GM18861 (cell line): ENCODE measurements around the gene OR13D1.
"Not testable (repeated sequence)": the region's sequence is repeated elsewhere in the genome, so short reads cannot be mapped to it uniquely, and the experiment has no call there.

Source experiments
- ATAC-seq: cut with Tn5 transposase; IDR thresholded peaks from one replicate; pipeline ENCODE4 v1.9.1; 2021; ENCODE audit not compliant: unreplicated experiment

The OR13D1 gene

DNA sequence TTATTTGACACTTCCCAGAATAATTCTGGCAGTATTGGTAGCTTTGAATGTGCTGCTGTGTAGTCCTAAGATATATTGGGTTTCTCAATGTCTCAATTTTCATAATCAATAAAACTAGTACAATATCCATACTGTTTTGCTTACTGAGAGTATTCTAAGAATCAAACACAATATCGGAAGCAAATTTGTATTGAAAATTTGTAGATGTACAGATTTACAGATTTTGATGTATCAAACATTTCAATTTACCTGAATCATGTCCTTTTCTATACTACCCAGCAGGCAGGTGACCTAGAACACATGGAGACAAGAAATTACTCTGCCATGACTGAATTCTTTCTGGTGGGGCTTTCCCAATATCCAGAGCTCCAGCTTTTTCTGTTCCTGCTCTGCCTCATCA, at the start of gene OR13D1:
TSS of gene OR13D1 (plus strand) at position 301 of the 400 bp plus-strand sequence. CDS start at position 301, 0 bp downstream.
- ATAC-seq: no peak

- ATAC-seq: no peak
Observed at GRCh38 chr9:104658496-104659195, 35.7 kb upstream of the OR13D1 start.

DNA sequence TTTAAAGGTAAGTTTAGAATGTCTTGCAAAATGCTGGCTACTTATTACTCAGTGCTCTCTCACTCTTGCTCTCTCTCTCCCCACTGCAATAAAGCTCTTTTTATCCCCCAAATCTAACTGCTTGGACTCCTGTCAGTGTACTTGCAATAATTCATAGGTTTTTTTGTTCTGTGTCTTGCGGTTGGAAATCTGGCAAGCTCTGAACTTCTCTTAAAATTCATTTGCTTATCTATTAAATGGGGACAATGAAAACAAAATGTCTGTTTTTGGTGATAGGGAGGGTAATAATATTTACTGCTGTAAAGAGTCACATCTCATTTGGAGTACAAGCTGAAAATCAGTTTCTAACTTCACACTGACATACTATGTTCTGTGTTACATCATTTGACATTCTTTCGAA, 18.7 kb upstream of the OR13D1 start:
- ATAC-seq: no peak

DNA sequence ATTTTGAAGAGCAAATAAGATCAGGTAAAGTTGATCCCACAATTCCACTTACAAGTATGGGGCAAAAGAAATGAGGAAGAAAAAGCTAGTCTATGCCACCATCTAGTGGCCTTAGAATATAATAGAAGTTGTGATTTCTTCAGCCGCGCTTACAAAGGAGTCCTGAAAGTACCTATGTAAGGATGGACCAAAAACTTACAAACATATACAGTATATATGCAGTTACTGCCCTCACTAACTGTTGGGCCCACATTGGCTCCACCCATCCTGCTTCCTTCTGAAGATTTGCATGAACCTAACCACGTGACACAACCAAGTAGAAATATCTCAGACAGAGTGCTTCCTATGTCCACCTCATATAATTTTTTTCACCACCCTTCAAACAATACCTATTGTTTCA, 11.7 kb upstream of the OR13D1 start:
- peak; percentile 75 for ATAC-seq

DNA sequence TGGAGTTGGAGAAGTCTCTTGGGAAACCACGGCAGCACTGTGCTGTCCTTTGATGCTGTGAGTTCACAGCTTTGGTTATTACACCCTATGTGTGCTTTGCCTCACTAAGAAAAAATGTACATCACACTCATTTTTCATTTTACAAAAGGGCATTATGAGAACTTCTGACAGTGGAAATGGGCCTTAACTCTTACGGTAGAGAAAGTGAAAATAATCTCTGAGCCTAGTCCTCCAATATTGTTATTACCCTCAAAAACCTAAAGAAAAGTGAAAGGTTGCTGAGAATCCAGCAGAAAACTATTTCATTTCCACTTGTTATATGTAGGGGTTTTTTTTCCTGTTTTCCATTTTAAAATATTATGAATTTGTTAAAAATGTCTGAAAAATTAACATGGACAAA, 8.2 kb upstream of the OR13D1 start:
- ATAC-seq: no peak

GRCh38 chr9:104700306-104700705, 6.0 kb downstream of the OR13D1 start:
- no peak for ATAC-seq

DNA sequence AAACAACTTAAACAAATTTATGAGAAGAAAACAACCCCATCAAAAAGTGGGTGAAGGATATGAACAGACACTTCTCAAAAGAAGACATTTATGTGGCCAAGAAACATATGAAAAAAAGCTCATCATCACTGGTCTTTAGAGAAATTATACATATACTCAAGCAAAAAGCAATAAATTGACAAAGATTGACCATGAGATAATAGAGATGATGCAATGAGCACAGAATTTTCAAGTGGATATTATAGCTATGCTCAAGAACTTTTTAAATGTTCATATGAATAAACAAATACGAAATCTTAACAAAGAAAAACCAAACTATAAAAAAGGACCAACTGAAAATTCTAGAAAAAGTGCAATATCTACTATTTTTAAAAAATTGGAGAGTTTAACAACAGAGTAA, 14.4 kb downstream of the OR13D1 start:
- ATAC-seq: not testable (repeated sequence)

- ATAC-seq: no peak
Observed at GRCh38 chr9:104711604-104712003, 17.3 kb downstream of the OR13D1 start.

GRCh38 chr9:104725014-104725413, 30.7 kb downstream of the OR13D1 start:
- no peak for ATAC-seq

DNA sequence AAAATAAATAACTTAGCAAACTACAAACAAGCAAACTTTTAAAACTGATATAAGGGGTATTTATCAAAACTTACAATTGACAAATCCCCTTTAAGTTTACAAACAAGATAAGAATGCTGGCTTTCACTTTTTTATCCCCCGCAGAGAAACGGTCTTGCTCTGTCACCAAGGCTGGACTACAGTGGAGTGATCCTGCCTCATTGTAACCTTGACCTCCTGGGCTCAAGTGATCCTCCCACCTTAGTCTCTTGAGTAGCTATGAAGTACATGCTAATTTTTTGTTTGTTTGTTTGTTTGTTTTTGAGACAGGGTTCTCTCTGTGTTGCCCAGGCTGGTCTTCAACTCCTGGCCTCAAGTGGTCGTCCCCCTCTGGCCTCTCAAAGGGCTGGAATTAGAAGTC, 44.1 kb downstream of the OR13D1 start:
- no peak for ATAC-seq

DNA sequence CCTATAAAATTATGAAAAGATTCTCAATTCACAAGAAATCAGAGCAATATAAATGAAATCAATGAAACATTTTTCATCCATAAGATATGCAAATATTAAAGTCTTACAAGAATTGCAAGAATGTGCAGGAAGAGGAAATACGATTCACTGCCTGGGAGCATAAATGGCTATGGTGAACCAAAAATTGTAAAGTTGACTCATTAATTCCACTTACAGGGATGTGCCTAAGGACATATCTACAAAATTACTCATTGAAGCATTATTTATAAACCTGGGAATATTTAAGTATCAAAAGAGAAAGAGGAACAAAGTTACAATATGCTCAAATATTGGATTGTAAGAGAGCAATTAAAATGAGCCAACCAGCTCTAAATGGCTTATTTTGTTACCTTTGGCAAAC, 46.3 kb downstream of the OR13D1 start:
- no peak for ATAC-seq

- peak; percentile 64 for ATAC-seq
Observed at GRCh38 chr9:104743376-104743985, 49.2 kb downstream of the OR13D1 start.
